HG03565 (cell line): ENCODE data around the gene TIAM2.
"Not testable (repeated sequence)": the region's sequence is repeated elsewhere in the genome, so short reads cannot be mapped to it uniquely, and the experiment has no call there.

ENCODE experiments used
- ATAC-seq: cut with Tn5 transposase; IDR thresholded peaks from one replicate; pipeline ENCODE4 v1.9.1; 2021; ENCODE audit warnings: mild to moderate bottlenecking, moderate library complexity; ENCODE audit not compliant: unreplicated experiment

The TIAM2 gene

GRCh38 chr6:155090166-155090565, 95.1 kb downstream of the TIAM2 start:
- ATAC-seq, result no peak

GRCh38 chr6:155091756-155092155, 96.6 kb downstream of the TIAM2 start:
- no peak for ATAC-seq

DNA sequence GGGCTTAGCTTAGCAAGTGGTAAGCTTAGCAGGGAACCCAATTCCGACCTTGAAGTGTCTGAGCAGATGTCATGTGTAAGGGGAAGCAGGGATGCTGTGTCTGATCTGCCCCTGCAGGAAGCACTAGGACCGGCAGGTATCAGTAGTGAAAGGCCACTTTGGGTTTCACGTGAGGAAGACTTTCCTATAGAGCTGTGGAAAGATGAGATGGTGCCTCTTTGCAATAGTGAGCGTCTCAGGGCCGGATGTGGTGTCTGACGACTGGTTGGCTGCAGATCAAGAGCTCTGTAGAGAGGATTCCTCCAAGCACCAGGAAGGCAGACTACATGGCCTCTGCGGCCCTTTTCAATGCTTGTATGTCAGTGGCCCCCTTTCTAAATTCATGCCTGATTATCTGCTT, 98.3 kb downstream of the TIAM2 start:
- ATAC-seq, result no peak

GRCh38 chr6:155100087-155100486, 105.0 kb downstream of the TIAM2 start:
- no peak for ATAC-seq

DNA sequence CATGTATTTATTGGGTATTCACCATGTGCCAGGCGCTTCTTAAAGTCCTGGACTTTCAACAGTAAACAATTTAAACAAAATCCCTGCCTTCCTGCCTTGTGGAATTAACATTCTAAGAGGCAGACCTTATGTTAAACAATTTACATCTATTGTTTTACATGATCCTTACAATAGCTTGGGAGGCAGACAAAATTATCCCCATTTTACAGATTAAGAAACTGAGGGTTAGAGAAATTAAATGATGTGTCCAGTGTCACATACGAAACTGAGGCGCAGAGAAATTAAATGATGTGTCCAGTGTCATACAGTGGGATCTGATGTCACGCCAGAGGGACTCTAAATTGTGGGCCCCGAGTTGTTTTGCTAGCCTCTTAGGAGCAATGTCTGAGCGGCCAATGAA, 105.5 kb downstream of the TIAM2 start:
- ATAC-seq, result no peak

GRCh38 chr6:155103083-155103645, 108.0 kb downstream of the TIAM2 start:
- not testable (repeated sequence) for ATAC-seq

GRCh38 chr6:155103816-155104366, 108.8 kb downstream of the TIAM2 start:
- no peak for ATAC-seq

DNA sequence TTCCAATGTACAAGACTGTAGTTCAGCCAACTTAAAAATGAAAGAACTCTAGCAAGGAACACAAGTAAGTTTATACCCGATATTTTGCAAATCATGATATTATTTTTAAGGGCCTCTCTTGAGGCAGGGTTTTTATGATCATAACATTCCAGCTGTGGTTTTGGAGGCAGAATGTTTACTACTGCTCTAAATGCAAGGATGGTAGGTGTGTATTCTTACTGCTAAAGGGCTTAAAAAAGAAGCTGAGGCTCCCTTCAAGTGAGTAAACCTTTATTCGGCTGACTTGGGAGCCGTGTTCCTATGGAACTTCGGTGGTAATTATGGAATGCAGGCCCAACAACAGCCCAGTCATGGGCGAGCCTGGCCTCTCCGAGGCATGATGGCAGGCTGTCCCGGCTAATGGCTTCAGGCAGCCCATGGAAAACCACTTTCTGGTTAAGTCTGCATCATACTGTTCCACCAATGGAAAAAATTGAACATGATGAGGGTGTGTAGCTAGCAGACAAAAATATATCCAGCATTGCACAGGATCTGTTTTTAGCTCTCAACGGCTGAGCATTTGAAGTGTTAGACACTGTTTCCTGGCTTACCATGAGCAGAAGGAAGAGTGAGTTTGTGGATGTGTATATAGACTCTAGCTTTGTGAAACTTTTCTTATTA, 111.5 kb downstream of the TIAM2 start:
- no peak for ATAC-seq

DNA sequence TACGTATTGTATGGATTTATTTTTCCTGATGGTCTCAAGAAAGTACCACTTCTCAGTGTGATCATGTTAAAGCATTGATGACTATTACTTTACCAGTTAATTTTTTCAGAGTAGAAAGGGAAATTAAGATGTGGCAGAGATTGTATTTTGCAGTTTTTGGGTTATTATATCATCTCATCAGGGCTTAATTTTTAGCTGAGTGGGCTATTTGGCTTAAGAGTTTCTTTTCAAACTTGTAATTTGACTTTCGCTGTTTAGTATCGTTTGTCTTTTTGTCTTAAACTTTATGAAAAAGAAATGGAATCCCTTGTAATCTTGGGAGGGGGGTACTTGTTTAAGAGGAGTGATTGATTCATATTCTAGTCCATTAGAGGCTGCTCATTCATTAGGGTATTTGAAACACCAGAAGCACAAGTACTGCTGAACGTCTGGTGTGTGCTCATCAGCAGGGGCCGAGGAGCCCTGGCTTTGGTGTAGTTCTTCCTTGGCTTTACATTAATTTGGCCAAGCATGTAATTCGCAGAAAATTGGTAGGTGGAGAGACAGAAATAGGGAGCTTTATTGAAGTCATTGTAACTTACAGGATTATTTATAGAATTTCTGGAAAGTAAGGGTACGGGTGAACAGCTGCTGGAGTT, 112.4 kb downstream of the TIAM2 start:
- no peak for ATAC-seq

- ATAC-seq, result no peak
Observed at GRCh38 chr6:155108070-155108820, 113.1 kb downstream of the TIAM2 start.

GRCh38 chr6:155110721-155111120, 115.6 kb downstream of the TIAM2 start:
- no peak for ATAC-seq

GRCh38 chr6:155112757-155113156, 117.6 kb downstream of the TIAM2 start:
- no peak for ATAC-seq

DNA sequence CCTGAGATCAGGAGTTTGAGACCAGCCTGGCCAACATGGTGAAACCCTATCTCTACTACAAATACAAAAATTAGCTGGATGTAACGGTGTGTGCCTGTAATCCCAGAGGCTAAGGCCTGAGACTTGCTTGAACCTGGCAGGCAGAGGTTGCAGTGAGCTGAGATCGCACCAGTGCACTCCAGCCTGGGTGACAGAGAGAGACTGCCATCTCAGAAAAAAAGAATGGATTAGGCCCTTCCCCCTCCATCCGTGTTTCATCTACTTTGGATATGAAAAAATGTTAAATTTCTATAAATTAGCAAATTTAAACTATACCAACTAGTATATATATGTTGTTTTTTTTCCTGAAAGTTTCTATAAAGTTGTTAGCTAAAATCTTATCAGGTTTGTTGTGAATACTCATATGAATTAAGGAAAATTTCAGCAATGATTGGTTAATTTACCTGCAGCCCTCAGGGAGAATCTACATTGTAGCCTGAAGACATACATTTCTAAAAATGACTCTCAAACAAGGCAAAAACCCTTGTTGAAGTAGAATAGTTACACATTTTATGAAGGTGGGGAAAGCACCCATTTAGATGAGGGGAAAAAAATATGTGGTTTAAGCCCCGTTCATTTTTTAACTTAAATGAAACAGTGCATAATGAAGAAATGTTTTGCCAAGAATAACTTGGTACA, 120.9 kb downstream of the TIAM2 start:
- ATAC-seq, result peak; percentile 53

DNA sequence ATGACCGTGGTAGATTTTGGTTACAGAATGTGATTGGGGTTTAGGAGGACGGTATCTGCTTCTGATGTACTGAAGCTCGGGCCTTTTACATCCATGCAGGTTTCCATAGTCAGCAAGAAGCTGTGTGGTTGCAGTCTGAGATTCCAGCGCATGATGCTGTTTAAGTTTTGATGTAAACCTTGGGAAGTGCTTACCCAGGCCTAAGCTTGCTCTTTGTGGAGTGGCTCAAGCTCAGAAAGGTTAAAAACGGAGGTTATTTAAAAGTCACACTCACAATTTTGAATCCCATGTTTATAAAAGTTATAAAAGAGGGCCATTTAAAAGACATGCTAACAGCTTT, 121.4 kb downstream of the TIAM2 start:
- no peak for ATAC-seq

- no peak for ATAC-seq
Observed at GRCh38 chr6:155117256-155117655, 122.1 kb downstream of the TIAM2 start.

GRCh38 chr6:155117785-155118184, 122.7 kb downstream of the TIAM2 start:
- ATAC-seq, result no peak

DNA sequence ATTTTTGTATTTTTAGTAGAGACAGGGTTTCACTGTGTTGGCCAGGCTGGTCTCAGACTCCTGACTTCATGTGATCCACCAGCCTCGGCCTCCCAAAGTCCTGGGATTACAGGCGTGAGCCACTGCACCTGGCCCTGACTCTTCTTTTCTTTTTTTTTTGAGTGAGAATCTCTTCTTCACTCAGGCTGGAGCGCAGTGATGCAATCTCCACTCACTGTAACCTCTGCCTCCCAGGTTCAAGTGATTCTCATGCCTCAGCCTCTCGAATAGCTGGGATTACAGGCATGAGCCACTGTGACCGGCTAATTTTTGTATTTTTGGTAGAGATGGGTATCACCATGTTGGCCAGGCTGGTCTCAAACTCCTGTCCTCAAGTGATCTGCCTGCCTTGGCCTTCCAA, 124.1 kb downstream of the TIAM2 start:
- not testable (repeated sequence) for ATAC-seq

- ATAC-seq, result no peak
Observed at GRCh38 chr6:155120034-155120433, 124.9 kb downstream of the TIAM2 start.

DNA sequence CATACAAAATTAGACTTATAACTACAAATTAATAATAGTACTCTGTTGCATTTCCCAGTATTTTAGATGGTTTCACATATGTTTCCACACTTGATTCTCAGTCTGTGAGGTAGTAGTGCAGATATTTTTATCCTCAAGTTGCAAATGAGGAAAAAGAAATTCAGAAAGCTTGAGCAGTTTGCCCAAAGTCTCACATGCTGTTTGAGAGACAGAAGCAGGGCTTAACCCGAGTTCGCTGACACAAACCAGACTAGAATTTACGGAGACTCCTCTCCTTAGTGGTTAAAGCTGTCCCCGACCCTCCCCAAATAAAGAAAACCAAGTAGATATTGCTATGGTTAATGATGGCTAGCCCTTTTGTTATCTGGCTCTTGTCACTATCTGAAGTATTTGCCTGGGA, 126.2 kb downstream of the TIAM2 start:
- no peak for ATAC-seq

DNA sequence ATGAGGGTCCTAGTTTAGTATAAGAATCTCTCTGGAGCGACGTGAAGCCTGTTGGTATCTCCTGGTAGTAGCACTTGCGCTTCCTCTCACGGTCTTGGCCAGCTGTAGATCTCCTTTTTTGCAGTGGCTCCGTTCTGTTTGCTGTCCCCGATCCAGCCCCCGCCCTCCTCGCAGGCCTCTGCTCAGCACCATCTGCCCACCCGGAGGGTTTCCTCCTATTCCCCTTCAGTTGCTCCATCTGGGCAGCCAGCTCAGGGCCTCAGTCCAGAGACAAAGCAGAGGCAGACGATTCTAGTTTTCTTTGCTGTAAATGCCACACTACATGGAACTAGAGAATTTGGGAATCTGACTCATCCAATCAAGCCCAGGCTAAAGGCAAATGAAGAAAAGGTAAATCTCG, 126.6 kb downstream of the TIAM2 start:
- ATAC-seq, result no peak
